Astrocyte of the spinal cord (primary cell): Measurements from ENCODE around the gene LRRC19.

Experiments used
- DNase-seq: peaks from one replicate; pipeline ENCODE4 v3.0.0; 2011; ENCODE audit warnings: low read depth, low spot score
- H3K4me3 ChIP-seq: 2 replicates; pipeline ENCODE4 v1.5.1; 2011; ENCODE audit warnings: low read depth, mild to moderate bottlenecking, low read length, moderate library complexity
- CTCF ChIP-seq: IDR thresholded peaks from 2 replicates; pipeline ENCODE4 v1.5.1; 2012; ENCODE audit warnings: low read depth, mild to moderate bottlenecking, low read length, inconsistent platforms
- in situ Hi-C: cut with HindIII; loops from 2 replicates; pipeline ENCODE4 v1.10.0; 2017; ENCODE audit warnings: low sequenced_read_pairs

Gene LRRC19

GRCh38 chr9:27042476-27042875 is 37.0 kb upstream of the LRRC19 start:
- H3K4me3 ChIP-seq: no peak overlapping the region
- in situ Hi-C loops: no loop called here
- TF ChIP-seq CTCF: no peak
- DNase-seq: no peak

GRCh38 chr9:27041746-27042145 is 36.3 kb upstream of the LRRC19 start:
- TF ChIP-seq CTCF: no peak
- H3K4me3 ChIP-seq: no peak overlapping the region
- DNase-seq: no peak
- in situ Hi-C loops: no loop called here

GRCh38 chr9:27037499-27037898 is 32.0 kb upstream of the LRRC19 start:
- no peak overlapping the region for H3K4me3 ChIP-seq
- in situ Hi-C loops: no loop called here
- DNase-seq: no peak
- no peak for TF ChIP-seq CTCF

- no peak overlapping the region for H3K4me3 ChIP-seq
- DNase-seq: peak; percentile 50
- TF ChIP-seq CTCF: peak; percentile 80
- in situ Hi-C loops: no loop called here
Observed at GRCh38 chr9:27033815-27034403, 28.4 kb upstream of the LRRC19 start.

- in situ Hi-C loops: no loop called here
- no peak for TF ChIP-seq CTCF
- DNase-seq: no peak
- no peak overlapping the region for H3K4me3 ChIP-seq
Observed at GRCh38 chr9:27029186-27029585, 23.7 kb upstream of the LRRC19 start.

- in situ Hi-C loops: no loop called here
- DNase-seq: no peak
- H3K4me3 ChIP-seq: no peak overlapping the region
- no peak for TF ChIP-seq CTCF
Observed at GRCh38 chr9:27022920-27023319, 17.4 kb upstream of the LRRC19 start.

- in situ Hi-C loops: no loop called here
- no peak overlapping the region for H3K4me3 ChIP-seq
- TF ChIP-seq CTCF: no peak
- peak; percentile 13 for DNase-seq
Observed at GRCh38 chr9:27019589-27019988, 14.1 kb upstream of the LRRC19 start.
